Suppressor macrophage (primary cell): Measurements from ENCODE around the gene ZNF716.
"Not testable (repeated sequence)": the region's sequence is repeated elsewhere in the genome, so short reads cannot be mapped to it uniquely, and the experiment has no call there.

Experiments
- DNase-seq, 4 experiments: peaks; one replicate each; pipeline ENCODE4 v3.0.0-alpha.2; 2020 to 2022
- total RNA-seq, 17 experiments: gene quantifications; one replicate each; lab custom pipeline; 2026; ENCODE audit warnings: mixed read lengths in 6 of 17, inconsistent platforms in 3 of 17; lab: John Stamatoyannopoulos, UW

Gene ZNF716
- total RNA-seq = 0 to 1.7 (median 0) reads per million in 17 experiments

DNA sequence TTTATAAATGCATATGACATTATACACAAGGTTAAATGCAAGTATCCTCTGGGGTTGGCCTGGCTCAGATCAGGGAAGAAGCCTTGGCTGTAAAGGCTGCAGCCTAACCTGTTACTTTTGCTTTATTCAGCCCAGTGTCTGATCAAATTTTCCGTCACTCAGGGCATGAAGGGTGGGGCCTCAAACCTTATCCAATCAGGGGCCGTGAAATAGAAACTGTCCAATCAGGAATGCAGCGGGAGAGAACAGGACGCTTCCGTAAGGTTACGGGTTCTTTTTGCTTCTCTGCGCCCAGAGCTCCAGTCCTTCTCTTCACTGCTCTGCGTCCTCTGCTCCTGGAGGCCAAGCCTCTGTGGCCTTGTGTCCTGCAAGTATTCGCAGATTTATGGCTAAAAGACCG, at the start of gene ZNF716:
Gene ZNF716 (plus strand): TSS at position 274 of the 400 bp plus-strand sequence. CDS start 112 bp downstream, at position 386.
- DNase-seq = no peak

DNA sequence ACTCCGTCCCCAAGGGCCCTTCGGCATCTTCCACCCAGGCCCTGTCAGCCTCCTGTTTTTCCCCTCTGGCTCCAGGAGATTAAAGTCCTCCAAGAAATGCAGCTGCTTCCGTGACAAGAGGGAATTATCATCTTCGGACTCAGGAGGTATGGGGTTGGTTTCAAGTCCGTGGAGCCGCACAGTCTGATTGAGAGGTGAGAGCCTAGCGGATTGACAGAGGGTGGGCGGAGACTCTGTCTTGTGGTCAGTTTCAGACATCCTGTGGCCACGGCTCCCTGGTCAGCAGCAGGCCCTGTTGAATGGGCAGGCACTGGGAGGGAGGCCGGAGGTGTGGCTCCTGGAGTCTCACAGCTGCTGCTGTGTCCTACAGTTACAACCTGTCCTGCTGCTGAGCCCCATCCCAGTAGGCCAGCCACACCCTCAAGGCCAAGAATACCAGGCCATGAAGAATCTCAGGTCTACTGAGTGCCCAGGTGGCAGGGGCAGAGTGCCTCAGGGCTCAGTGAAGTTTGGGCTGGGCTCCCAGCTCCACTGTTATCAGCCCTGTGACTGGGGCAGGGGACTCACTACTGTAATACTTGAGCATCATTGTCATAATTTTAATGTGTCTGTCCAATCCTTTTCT, 49.3 kb upstream of the ZNF716 start:
- DNase-seq = no peak

DNA sequence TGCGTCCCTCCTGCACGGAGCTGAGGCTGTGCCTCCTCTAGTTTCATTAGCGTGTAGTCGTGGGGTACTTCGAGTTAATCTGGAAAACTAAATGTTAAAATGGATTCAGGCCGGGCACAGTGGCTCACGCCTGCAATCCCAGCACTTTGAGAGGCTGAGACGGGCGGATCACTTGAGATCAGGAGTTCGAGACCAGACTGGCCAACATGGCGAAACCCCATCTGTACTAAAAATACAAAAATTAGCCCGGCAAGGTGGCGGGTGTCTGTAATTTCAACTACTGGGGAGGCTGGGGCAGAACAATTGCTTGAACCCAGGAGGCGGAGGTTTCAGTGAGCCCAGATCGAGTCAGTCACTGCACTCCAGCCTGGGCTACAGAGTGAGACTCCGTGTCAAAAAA, 46.9 kb upstream of the ZNF716 start:
- not testable (repeated sequence) for DNase-seq

DNA sequence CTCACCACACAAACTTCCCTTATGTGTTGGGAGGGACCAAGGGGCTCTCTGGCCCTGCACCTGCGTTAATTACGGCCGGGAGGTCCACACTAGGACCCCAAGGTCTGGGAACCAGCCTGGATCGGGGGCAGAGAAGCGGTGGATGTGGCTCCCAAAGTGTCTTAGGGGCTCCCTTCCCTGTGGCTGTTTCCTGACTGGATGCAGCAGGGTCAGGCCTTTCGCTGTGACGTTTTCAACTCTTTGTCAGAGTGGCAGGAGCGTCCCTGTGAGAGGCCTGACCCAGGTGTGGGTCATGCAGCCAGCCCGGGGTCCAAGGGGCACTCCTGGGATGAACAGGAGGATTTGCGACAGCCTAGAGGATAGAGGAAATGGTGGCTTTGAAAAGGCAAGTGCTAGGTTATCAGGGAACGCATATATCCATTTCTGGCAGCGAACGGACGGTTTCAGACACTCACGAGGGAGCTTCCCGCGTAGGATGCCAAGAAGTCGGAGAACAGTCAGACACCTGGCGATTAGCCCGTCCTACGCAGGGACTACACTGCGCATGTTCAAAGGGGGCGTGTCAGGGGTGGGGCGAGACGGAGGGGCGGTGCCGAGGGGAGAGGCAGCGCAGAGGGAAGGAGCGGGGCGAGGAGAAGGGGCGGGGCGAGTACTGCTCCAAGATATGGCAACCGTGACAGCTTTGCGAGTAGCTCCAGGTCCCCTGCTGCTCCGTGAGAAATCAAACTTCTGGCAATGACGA, 46.2 kb upstream of the ZNF716 start:
- DNase-seq = no peak

GRCh38 chr7:57404343-57404966, 45.5 kb upstream of the ZNF716 start:
- no peak for DNase-seq

DNA sequence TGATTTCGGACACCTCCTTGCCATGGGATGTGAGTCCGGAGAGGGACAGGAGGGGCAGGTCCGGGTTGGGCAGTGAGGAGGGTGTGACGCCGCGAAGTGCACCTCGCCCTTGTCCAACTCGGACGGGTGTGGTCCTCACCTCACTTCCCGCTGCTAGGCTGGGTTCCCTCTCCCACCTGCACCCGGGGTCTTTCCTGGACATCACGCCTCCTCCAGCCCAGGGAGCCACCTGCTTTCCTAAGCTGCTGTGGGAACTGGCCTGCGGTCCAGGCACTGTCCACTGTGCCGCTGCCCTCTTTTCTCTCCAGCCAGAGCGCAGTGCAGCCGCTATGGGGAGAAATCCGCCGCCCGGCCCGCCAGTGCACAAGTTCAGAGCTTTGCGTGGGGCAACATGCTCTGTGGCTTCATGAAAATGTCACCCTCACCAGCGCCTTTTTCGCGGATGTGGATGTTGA, 45.0 kb upstream of the ZNF716 start:
- DNase-seq = no peak

GRCh38 chr7:57407125-57407524, 42.9 kb upstream of the ZNF716 start:
- no peak for DNase-seq

DNA sequence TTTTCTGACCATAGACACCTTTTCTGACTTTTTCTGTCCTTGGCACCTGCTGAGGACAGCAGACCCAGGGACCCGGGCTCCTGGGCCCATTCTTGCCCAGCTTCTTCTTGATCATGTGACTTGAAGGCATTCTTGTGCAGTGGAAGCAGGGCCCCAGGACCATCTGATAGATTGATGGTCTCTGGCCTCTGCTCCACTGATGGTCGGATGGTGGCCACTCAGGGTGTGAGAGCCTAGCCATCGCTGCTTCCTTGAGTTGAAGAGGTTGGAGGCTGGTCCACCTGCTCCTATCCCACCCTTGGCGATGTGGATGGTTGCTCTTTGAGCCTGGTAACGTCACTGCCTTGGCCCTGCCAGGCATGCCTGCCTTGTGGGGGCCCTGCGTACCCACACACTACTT, 37.8 kb upstream of the ZNF716 start:
- no peak for DNase-seq

DNA sequence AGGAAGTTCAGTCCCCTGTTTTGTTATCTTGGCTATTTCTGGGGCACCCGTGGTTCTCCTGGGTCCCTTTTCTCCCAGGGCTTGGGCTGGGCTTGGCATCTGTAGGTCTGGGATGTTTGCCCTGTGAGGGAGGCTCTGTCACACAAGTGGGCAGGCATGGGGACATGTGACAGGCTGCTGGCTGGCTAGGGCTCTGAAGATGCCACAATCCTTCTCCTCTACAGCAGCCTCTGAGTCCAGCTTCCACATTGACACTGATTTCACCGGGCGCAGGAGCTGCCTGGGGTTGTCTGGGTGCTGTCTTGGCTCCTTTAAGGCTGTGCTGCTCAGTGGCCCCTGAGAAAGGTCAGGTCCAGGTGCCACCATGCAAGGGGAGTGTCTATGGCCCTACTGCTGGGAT, 37.4 kb upstream of the ZNF716 start:
- DNase-seq = no peak

DNA sequence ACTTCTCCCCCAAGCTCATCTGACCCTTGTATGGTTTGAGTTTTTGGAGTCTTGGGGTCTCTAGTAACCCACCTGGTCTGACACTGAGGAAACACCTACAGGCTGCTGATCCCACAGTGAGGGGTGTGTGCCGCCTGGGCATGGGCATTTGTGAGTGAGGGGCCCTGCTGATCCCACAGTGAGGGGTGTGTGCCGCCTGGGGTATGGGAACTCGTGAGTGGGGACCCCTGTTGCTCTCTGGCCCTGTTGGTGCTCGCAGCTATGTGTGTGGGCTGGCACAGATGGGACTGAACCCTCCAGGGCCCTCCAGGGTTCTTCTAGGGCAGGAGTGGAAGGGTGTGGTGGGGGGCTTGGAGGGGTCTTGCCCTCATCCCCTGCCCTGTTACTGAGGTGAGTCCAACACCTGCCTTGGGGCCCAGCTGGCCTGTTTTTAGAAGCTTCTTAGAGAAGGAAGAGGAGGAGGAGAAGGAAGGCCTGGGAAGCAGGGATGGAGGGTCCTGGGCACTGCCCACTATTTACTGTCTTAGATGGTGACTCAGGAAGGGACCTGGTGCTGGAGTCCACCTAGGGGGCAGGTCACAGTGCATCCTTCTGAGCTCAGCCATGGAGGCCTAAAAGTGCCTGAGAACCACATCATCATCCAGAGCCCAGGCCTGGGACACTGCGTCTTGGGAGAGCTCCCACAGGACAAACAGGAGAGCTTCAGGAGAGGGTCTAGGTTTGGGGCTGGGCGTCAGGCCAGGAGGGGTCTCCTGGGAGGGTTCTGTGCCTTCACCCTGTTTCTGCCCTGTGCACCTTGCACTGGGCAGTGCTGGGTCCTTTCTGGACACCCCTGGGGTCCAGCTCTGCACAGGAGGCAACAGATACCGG, 36.2 kb upstream of the ZNF716 start:
- no peak for DNase-seq

GRCh38 chr7:57414415-57414814, 35.6 kb upstream of the ZNF716 start:
- no peak for DNase-seq

GRCh38 chr7:57414852-57415251, 35.1 kb upstream of the ZNF716 start:
- DNase-seq = no peak

DNA sequence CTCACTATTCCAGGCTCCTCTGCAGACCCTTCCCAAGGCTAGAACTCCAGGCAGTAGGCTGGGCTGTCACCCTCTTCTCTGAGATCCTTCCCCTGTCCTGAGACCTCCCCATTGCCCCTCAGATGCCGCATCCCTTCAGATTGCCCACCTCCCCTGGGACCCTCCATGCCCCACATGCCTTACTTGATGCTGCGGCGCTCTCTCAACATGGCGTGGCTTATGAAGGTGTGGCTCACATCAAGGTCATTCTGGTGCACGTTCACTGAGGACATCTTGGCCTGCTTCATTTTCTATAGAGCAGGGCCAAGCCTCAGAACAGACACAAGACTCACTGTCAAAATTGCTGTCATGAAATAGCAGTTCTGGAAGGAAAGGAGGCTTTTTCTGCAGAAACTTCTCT, 34.7 kb upstream of the ZNF716 start:
- DNase-seq = no peak

DNA sequence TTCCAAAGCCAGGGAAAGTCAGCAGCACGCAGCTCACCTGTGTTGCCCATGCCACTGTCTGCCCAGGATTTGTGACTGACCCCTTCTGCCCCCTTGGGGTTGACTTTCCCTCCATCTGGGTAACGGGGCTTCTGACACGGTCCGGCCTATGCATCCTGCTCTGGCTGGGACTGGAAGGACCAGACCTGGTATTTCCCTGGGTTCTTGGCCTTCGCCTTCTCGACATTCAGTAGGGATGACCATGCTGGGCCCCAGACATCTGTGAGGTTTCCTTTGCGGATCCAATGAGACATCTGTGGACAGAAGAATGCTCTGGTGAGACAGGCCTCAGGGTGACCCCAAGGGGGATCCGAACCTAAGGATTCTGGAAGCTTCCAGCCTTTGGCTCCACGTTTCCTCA, 34.2 kb upstream of the ZNF716 start:
- no peak for DNase-seq

DNA sequence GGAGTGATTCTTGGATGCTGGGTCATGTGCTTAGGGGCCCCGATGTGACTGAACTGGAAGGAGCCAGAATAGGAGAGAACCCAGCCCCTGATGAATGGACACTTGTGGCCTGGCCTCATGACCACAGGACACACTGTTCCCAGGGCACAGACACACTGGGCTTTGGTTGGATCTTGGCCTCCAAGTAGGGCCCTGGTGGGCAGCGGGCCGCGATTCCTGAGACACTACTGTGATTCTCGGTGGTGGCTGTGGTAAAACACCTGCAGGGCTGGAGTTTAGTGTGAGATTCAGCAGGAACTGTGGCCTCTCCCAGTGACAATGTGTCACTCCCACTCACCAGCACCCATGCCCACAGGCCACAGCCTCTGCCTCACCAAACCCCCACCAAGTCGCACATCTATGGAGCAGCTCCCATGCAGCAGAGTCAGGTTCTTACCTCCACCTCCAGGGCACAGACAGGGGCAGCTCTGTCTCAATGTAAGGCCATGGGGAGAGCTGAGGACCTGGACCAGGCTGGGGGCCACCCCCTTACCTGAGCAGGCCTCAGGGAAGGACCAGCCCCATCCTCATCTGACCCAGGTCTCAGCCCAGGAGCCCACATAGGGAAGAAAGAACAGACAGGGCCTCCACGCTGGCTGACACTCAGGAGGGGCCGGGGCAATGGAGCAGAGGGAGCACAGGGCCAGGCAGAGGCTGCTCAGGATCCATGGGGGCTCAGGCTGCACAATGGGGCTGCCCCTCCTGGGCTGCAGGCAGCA, 33.2 kb upstream of the ZNF716 start:
- DNase-seq = no peak

GRCh38 chr7:57417736-57418135, 32.2 kb upstream of the ZNF716 start:
- DNase-seq = no peak

DNA sequence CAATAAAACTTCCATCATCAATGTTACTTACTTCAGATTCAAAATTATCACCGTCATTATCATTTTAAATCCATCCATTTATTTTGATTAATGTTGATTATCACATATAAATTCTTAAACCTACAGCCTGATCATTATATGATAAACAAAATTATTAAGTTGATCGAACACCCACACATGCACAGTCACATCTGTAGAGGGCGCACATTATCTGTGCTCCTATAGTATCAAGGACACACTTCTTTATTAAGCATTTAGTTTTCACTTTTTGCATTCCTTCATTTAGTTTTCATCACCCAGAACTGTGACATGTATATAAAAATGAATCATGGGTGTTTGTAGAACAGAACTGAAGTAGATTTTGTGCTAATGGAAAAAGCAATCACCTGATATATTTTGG, 26.2 kb upstream of the ZNF716 start:
- no peak for DNase-seq

GRCh38 chr7:57424515-57425238, 25.3 kb upstream of the ZNF716 start:
- no peak for DNase-seq

- DNase-seq = no peak
Observed at GRCh38 chr7:57425239-57425944, 24.6 kb upstream of the ZNF716 start.

- DNase-seq = no peak
Observed at GRCh38 chr7:57425969-57426628, 23.9 kb upstream of the ZNF716 start.
